GM19467 (cell line): ENCODE results near the gene PTPRA.
"Not testable (repeated sequence)": the region's sequence is repeated elsewhere in the genome, so short reads cannot be mapped to it uniquely, and the experiment has no call there.

Experiments used
- ATAC-seq: cut with Tn5 transposase; IDR thresholded peaks from one replicate; pipeline ENCODE4 v1.9.1; 2021; ENCODE audit warnings: mild to moderate bottlenecking, moderate library complexity; ENCODE audit not compliant: unreplicated experiment

The PTPRA gene

GRCh38 chr20:3071610-3072529, 198.6 kb downstream of the PTPRA start, which contains the start of gene OXT:
Gene OXT, plus strand, starts transcription at chr20:3071620. Its CDS starts 36 bp downstream, at chr20:3071656.
- no peak for ATAC-seq

GRCh38 chr20:3072530-3073250, 199.4 kb downstream of the PTPRA start:
- no peak for ATAC-seq

- not testable (repeated sequence) for ATAC-seq
Observed at GRCh38 chr20:3073251-3073643, 200.0 kb downstream of the PTPRA start.

- no peak for ATAC-seq
Observed at GRCh38 chr20:3074812-3075211, 201.5 kb downstream of the PTPRA start.

GRCh38 chr20:3075315-3075714, 202.0 kb downstream of the PTPRA start:
- ATAC-seq, result not testable (repeated sequence)

GRCh38 chr20:3077618-3078134, 204.4 kb downstream of the PTPRA start:
- no peak for ATAC-seq

GRCh38 chr20:3080939-3081388, 207.7 kb downstream of the PTPRA start:
- no peak for ATAC-seq

- no peak for ATAC-seq
Observed at GRCh38 chr20:3081641-3082040, 208.4 kb downstream of the PTPRA start.

- no peak for ATAC-seq
Observed at GRCh38 chr20:3082306-3082951, 209.1 kb downstream of the PTPRA start.

GRCh38 chr20:3082955-3083952, 210.0 kb downstream of the PTPRA start:
- ATAC-seq, result no peak

GRCh38 chr20:3084283-3084985, 211.2 kb downstream of the PTPRA start, which contains the start of gene AVP:
Gene AVP, minus strand, starts transcription at chr20:3084724. Its CDS starts 50 bp downstream, at chr20:3084674.
- ATAC-seq, result no peak

- ATAC-seq, result no peak
Observed at GRCh38 chr20:3084986-3085360, 211.7 kb downstream of the PTPRA start.

- ATAC-seq, result no peak
Observed at GRCh38 chr20:3085571-3086072, 212.3 kb downstream of the PTPRA start.

GRCh38 chr20:3088031-3088430, 214.8 kb downstream of the PTPRA start:
- ATAC-seq, result no peak
